GM04503 (cell line): ENCODE results near the gene NPAS3.

Experiments used
- DNase-seq: peaks from one replicate; pipeline ENCODE4 v3.0.0-alpha.2; 2012; ENCODE audit warnings: low read depth

The NPAS3 gene

GRCh38 chr14:33762161-33762851 lies 823.6 kb downstream of the NPAS3 start:
- no peak for DNase-seq

- DNase-seq, result no peak
Observed at GRCh38 chr14:33764876-33765650, 826.4 kb downstream of the NPAS3 start.

GRCh38 chr14:33767586-33768457 lies 829.1 kb downstream of the NPAS3 start:
- peak; percentile 35 for DNase-seq

GRCh38 chr14:33768458-33768830 lies 829.8 kb downstream of the NPAS3 start:
- peak; percentile 20 for DNase-seq

GRCh38 chr14:33773205-33774030 lies 834.7 kb downstream of the NPAS3 start:
- no peak for DNase-seq

GRCh38 chr14:33774161-33774560 lies 835.5 kb downstream of the NPAS3 start:
- no peak for DNase-seq

- no peak for DNase-seq
Observed at GRCh38 chr14:33774723-33775470, 836.2 kb downstream of the NPAS3 start.

GRCh38 chr14:33776871-33777270 lies 838.2 kb downstream of the NPAS3 start:
- DNase-seq, result no peak

- DNase-seq, result no peak
Observed at GRCh38 chr14:33777681-33778080, 839.0 kb downstream of the NPAS3 start.

- no peak for DNase-seq
Observed at GRCh38 chr14:33780035-33780434, 841.4 kb downstream of the NPAS3 start.

- DNase-seq, result no peak
Observed at GRCh38 chr14:33781236-33781635, 842.6 kb downstream of the NPAS3 start.

GRCh38 chr14:33782923-33783322 lies 844.2 kb downstream of the NPAS3 start:
- DNase-seq, result no peak

GRCh38 chr14:33786091-33786825 lies 847.6 kb downstream of the NPAS3 start:
- DNase-seq, result no peak

- no peak for DNase-seq
Observed at GRCh38 chr14:33788161-33788560, 849.5 kb downstream of the NPAS3 start.

GRCh38 chr14:33790996-33791395 lies 852.3 kb downstream of the NPAS3 start:
- DNase-seq, result no peak

GRCh38 chr14:33792009-33792719 lies 853.5 kb downstream of the NPAS3 start:
- no peak for DNase-seq

- DNase-seq, result no peak
Observed at GRCh38 chr14:33792720-33793368, 854.2 kb downstream of the NPAS3 start.

- no peak for DNase-seq
Observed at GRCh38 chr14:33793398-33794110, 854.9 kb downstream of the NPAS3 start.
